Skeletal muscle cell (primary cell): ENCODE data around the gene RFPL2.
"Not testable (repeated sequence)": the region's sequence is repeated elsewhere in the genome, so short reads cannot be mapped to it uniquely, and the experiment has no call there.

Experiments used
- DNase-seq: peaks from one replicate; pipeline ENCODE4 v3.0.0-alpha.2; 2010; ENCODE audit warnings: low read depth
- H3K4me3 ChIP-seq: 2 replicates; pipeline ENCODE4 v1.5.1; 2011; ENCODE audit warnings: low read depth, mild to moderate bottlenecking, control low read depth, low read length, moderate library complexity

Gene RFPL2

DNA sequence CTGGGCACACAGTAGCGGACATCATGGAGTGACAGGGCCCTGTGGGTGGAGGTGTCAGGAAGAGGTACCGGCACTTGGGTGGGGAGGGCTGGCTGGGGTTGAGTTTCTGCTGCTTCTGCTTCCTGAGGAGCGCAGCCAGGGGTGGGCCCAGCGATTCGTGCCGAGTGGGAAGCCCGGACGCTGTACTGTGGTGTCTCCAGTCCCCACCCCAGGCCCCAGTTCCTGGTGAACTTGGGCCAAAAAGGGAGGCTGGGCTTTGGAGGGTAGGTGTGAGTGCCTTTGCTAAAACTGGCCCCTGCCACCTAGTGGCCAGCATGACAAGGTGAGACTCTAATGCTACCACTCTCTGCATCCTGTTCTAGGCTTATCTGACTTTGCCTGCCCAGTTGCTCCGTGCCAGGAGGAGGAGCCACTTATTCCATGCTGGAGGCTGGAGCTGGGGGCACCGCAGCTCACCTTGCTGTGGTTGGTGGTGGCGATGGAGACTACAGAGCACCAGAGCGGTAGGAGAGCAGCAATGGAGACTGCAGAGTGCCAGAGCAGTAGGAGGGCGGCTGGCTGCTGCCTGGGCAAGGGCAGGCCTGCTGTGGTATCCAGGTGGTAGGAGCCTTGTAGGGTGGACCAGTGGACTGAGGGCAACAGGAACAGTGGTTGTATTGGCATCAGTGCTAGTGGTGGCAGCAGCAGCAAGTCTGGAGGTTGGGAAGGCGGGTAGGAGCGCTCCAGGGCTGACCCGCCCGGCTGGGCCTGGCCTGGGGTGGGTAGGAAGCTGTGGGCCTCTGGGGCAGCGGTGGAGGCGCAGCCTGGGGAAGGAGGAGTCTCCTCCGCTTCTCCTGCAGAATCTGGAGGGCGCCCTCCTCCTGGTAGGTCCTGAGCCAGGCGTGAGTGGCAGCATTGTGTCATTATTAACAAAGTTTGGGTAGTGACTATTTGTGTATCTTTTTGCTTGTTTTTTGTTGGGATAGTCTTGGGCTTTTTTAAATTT is 2.2 kb upstream of the RFPL2 start:
- no peak for DNase-seq
- H3K4me3 ChIP-seq: no peak overlapping the region

DNA sequence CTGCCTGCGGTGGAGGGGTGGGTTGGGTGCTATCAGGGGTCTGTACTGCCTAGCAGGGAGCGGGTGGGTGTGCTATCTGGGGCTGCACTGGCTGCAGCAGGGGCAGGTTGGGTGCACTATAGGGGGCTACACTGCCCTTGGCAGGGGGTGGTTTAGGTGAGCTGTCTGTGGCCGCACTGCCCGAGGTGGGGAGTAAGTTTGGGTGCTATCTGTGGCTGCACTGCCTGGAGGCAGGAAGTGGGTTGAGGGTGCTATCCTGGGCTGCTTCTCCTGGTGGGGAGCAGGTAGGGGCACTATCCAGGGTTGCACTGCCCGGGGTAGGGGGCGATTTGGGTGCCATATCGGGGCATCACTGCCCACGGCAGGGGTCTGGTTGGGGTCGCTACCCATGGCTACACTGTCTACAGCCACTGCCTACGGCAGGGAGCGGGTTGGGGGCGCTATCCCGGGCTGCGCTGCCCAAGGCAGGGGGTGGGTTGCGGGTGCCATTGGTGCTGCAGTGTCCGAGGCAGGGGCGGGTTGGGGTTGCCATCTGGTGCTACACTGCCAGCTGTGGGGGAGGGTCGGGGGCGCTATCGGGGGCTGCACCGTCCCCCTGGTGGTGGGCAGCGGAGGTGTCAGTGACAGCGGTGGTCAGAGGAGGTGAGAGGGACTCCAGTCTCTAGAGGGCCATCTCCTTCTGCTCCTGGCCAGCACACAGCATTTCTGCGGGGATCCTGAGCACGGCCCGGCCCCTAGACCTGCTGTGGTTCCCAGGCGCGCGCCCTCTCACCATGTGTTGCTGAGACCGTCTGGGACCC is 1.3 kb upstream of the RFPL2 start:
- H3K4me3 ChIP-seq: no peak overlapping the region

DNA sequence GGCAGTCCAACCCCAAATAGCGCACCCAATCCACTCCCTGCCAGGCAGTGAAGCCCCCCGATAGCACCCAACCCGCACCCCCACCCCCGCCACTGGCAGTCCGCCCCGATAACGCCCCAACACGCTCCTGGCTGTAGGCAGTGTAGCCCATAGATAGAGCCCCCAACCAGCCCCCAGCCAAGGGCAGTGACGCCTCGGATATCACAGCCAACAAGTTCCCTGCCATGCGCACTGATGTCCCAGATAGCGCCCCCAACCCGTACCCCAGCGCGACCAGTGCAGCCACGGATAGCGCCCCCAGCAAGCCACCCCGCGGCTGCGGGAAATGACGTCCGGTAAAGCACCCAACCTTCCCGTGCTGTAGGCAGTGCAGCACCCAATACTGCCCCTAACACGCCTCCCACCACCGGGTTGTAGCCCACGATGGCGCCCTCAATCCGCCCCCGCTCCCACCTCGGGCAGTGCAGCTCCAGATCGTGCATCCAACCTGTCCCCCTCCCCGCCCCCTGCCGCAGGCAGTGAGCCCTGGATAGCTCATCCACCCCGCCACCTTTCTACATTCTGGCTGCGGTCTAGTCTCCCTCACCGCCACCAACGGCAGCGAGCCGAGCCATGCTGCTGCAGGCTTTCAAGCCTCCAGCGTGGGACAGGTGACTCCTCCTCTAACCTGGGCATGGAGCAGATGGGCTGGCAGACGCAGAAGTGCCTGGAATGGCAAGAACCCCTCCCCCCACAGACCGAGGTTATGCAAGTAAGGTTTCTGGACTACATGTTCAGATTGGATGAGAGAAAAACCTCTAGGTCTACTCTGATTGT is 625 bp downstream of the RFPL2 start:
- H3K4me3 ChIP-seq: no peak overlapping the region
- no peak for DNase-seq

More for the DNA sequence above, 1.3 kb upstream of the RFPL2 start:
- DNase-seq: no peak

DNA sequence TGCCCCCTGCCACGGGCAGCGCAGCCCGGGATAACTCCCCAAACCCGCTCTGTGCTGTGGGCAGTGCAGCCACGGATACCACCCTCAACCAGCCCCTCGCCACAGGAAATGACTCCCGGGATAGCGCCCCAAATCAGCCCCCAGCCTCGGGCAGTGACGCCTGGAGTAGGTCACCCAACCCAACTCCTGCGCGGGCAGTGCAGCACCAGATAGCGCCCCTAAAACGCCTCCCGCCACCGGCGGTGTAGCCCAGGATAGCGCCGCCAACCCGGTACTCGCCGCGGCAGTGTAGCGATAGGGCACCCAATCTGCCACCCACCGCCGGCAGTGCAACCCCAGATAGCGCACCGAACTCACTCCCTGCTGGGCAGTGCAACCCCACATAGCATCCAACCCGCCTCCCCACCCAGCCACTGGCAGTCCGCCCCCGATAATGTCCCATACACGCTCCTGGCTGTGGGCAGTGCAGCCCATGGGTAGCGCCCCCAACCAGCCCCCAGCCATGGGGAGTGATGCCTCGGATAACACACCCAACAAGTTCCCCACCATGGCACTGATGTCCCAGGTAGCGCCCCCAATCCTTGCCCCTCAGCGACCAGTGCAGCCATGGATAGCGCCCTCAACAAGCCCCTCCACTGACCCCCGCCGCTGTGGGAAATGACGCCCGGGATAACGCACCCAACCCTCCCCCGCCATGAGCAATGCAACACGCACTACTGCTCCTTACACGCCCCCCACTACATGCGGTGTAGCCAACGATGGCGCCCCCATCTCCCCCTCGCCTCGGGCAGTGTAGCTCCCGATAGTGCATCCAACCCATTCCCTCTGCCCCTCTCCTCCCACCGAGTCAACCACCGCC is 1.5 kb downstream of the RFPL2 start:
- no peak overlapping the region for H3K4me3 ChIP-seq
- DNase-seq: no peak

DNA sequence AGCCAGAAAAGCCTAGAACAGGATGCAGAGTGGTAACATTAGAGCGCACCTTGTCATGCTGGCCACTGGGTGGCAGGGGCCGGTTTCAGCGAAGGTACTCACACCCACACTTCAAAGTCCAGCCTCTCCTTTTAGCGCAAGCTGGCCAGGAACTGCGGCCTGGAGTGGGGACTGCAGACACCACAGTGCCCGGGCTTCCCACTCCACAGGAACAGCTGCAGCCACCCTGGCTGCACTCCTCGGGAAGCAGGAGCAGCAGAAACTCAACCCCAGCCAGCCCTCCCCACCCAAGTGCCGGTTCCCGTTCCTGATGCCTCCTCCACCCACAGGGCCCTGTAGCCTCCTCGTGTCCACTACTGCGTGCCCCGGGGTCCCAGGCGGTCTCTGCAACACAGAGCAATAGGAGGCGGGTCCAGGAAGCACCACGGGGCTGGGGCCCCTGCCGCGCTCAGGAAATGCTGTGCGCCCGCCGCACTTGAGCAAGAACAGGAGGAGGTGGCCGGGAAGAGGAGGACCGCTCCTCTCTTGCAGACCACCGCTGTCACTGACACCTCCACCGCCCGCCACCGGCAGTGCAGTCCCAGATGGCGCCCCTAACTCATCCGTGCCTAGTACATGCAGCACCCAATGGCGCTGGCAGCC is 2.2 kb downstream of the RFPL2 start:
- H3K4me3 ChIP-seq: no peak overlapping the region
- no peak for DNase-seq

DNA sequence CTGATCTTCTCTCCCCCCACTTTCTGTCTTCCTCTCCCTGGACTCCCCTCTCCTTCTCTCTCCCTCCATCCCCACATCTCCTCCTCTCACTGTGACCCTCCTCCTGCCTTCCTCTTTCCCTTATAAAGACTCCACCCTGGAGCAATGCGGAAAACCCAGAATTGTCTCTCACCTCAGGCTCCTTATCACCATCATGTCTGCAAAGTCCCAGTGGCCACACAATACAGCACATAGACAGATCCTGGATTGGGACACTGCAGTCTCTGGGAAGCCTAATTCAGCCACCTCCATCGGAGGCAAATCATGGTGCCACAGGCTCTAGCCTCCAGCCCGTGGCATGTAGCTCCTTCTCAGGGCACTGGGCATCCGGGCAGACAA is 2.7 kb downstream of the RFPL2 start:
- DNase-seq: no peak
- no peak overlapping the region for H3K4me3 ChIP-seq

DNA sequence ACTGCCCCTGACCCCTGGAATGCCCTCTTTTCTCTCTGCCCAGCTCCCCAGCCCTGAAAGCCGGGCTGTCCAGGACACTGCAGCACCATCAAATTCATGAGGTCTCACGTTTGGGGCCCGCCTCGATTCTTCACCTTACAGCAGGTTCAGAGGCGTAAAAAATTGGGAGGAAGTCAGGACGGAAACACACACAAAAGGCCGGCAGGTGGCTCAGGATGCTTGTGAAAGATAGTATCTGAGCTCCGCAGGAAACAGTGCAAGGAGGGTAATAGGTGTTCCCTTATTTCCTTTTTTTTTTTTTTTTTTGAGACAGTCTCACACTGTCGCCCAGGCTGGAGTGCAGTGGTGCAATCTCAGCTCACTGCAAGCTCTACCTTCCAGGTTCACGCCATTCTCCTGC is 4.1 kb downstream of the RFPL2 start:
- H3K4me3 ChIP-seq: no peak overlapping the region
- DNase-seq: no peak

DNA sequence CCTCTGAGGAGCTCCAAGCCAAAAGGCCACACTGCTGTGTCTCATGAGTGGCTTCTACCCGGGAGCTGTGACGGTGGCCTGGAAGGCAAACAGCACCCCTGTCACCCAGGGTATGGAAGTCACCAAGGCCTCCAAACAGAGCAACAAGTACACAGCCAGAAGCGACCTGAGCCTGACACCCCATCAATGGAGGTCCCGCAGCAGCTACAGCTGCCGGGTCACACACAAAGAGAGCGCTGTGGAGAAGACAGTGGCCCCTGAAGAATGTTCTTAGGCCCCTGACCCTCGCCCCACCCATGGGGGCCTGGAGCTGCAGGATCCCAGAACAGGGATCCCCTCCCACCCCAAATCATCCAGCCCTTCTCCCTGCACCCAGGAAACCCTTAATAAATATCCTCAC is 4.9 kb downstream of the RFPL2 start:
- H3K4me3 ChIP-seq: no peak overlapping the region
- no peak for DNase-seq

DNA sequence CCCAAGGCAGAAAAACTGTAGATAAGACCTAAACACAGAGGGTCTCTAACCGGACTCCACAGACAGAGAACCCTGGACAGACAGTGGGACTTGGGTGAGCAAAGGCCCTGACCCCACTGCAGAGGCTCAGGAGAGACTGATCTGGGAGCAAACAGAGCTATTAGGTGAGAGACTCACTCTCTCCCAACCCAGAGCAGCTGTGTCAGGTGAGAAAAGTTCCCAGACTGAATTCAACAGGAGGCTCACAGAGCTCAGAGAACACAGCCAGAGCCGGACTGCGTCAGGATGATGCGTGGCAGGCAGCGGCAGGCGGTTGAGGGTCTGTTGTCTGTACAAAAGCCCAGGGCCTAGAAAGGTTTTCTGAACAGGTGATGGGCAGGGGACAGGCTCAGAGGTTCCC is 5.5 kb downstream of the RFPL2 start:
- no peak for DNase-seq
- no peak overlapping the region for H3K4me3 ChIP-seq

DNA sequence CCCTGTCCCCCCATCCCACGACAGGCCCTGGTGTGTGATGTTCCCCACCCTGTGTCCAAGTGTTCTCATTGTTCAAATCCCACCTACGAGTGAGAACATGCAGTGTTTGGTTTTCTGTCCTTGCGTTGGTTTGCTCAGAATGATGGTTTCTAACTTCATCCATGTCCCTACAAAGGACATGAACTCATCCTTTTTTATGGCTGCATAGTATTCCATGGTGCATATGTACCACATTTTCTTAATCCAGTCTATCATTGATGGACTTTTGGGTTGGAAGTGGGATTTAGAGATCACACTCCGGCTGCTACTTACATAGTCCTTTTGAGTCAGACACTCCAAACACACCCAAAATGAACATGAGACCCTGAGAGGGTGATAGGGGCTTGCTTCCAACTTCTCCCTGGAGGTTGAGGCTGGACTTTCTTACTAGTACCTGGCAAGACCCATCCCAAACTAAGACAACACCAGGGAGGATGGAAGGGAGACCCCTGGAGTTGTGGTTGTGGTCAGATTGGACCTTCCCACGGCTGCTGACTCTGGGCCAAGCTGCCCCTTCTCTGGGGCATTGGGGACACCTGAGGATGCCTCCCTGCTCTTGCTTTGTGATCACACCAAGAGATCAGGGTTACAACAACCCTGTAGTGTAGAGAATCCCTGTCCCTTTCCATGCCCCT is 7.2 kb downstream of the RFPL2 start:
- H3K4me3 ChIP-seq, DNase-seq: not testable (repeated sequence)

DNA sequence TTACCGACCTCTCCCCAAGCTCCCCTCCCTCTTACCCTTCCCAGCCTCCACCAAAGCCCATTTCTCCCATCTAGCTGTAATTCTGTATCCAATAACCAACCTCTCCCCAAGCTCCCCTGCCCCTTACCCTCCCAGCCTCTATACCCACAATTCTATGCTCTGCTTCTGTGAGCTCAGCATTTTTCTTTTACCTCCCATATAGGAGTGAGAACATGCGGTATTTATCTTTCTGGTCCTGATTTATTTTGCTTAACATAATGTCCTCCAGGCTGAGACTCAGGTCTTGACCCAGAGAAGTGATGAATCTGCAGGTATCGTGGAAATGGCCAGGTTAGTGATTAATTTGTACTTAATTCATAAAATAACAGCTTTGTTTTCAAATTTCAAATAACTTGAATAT is 9.0 kb downstream of the RFPL2 start:
- not testable (repeated sequence) for H3K4me3 ChIP-seq, DNase-seq

DNA sequence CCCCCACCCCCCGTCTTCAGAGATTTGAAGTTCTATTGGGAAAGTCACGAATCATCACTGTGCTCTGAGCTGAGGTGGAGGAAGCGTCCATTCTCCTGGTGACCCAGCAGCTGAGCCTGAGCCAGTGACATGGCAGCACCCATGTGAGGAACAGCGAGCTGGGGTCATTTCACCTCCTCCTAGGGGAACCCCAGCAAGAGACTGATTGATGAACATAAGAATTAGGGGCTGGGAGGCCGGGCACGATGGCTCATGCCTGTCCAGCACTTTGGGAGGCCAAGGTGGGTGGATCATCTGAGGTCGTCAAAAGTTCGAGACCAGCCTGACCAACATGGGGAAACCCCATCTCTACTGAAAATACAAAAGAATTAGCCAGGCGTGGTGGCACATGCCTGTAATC is 11.5 kb downstream of the RFPL2 start:
- not testable (repeated sequence) for H3K4me3 ChIP-seq, DNase-seq

DNA sequence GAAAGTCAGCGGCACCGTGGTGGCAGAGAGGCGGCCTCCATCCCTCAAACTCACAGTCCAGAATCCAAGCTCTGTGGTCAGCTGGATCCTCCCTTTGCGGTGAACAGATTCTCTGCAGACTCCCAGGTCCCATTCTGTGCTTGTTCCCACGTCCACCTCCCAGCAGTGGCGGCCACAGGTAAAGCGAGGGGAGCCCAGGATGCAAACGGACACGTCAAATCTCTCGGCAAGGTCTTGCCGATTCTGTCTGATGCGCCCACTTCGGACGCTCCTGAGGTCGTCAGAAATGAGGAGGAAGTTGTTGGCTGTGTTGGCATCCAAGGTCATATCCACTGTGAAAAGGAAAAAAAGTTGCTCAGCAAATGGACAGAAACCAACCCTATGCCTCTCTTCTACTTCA is 13.9 kb downstream of the RFPL2 start:
- H3K4me3 ChIP-seq, DNase-seq: not testable (repeated sequence)

DNA sequence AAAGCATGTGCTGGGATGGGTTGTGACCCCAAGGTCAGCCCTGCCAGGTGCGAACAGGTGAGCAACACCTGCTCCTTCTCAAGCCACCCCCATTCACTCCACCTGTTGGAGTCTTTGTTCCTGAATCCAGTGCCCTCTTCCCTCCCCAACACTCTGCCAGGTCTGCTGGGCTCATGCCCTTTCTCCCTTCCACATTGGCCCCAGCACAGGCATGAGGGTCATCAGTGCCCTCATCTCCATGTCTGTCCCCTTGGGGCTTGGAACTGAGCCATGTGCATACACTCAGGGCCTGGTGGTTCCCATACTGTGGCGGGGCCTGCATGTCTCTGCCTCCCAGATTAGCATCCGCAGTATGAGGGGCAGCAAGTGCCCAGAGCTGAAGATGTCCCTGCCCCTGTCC is 19.1 kb downstream of the RFPL2 start:
- no peak for DNase-seq
- no peak overlapping the region for H3K4me3 ChIP-seq

DNA sequence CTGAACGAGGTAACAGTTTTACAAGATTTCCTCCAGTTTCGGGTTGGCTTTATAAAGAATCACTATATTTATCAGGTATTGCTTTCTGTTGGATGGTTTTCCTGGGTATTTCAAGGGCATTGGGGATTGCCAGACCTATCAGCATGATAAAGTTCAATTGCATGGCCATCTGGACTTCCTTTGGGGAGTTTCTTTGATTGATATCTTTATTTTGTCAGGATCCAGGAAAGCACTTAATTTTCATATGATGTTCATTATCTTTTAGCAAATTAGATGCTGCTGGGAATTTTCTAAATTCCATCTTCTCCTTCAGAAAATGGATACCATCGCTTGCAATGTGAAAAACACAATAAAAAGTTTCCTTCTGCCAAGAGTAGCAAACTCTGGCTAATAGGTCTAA is 21.2 kb downstream of the RFPL2 start:
- DNase-seq: no peak

DNA sequence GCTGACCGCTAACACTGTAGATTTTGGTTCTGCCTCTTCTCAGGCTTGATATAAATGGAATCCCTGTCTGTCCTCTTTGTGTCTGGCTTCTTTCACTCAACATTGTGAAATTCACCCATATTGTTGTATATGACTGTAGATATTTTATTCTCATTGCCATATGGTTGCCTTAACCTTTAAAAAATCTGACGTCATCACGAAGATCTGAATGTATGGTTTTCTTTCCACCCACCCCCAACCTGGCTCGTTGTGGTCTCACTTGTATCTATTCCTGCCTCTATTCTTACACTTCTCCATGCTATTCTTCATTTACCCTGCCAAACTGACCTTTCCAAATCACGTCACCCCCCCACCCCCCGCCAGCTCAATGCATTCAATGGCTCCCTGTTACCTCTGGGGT is 23.8 kb downstream of the RFPL2 start:
- H3K4me3 ChIP-seq: no peak overlapping the region
- no peak for DNase-seq

More for the DNA sequence above, 21.2 kb downstream of the RFPL2 start:
- H3K4me3 ChIP-seq: no peak overlapping the region

DNA sequence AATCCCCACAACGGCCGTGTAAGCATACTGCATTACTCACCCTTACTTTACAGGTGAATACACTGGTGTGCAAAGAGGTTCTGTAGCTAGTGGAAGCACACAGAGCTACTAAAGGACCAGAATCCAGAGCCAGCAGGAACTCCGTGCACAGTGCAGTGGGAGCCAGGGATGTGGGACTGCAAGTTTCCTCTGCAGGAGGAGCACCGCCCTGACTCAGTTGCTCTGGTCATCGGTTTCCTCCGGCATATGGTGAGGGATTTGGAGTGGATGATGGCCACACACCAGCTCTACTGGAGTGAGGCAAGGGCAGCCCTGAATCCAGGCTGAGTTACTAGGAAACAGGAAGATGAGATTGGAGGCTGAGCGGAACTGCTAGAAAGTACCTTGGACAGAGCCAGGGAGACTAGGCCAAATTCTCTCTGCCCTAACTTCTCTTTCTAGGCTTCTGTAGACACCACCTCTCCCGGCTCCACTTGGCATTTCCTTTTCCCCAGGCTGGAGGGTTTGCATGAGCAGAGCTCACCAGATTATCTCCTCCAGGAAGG is 27.6 kb downstream of the RFPL2 start:
- DNase-seq: no peak
- H3K4me3 ChIP-seq: no peak overlapping the region
